ENCODE results near the gene COL26A1.

COL26A1 gene

DNA sequence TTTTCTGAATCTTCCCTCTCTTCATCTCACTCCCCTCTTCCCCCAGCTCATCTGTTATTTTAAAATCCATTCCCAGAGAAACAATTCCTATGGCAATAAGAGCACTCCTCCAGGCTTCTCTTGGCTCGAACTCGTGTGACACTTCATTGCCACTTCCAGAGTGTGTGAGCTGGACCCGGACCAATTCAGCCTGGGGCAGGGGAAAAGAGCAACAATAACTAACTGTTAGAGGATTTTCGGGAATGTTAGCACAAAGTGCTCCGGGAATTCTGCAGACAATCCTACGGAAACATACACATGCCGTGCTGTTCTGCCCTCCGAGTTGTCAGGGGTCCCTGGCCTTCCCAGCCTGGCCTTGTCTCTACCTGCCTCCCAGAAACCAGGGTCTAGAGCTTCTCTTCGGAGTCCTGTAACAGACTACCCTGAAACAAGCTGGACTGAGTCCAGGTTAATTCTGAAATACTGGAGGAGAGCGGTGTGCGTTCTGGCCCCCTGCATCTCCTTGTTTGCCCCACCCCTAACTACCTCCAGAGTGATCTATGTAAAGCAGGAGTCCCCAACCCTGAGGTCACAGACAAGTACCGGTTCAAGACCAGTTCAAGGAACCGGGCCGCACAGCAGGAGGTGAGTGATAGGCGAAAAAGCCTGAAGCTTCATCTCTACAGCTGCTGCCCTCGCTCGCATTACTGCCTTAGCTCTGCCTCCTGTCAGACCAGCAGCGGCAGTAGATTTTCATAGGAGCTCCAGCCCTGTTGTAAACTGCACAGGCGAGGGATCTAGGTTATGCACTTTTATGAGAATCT is 11.3 kb downstream of the COL26A1 start:
- DNase-seq, result no peak

DNA sequence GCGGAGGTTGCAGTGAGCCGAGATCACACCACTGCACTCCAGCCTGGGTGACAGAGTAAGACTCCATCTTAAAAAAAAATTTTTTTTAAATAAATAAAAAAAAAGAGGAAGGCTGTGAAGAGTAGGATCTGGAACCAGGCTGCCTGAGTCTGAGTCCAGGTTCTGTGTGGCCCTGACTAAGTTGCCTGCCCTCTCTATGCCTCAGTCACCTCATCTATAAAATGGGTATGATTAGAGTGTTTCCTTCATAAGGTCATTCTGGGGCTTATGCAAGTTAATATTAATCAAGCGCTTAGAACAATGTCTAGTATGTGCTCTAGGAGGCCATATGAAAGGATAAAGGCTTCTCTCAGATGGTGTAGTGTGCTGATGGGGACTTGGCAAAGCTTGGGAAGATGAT is 12.3 kb downstream of the COL26A1 start:
- no peak for DNase-seq

DNA sequence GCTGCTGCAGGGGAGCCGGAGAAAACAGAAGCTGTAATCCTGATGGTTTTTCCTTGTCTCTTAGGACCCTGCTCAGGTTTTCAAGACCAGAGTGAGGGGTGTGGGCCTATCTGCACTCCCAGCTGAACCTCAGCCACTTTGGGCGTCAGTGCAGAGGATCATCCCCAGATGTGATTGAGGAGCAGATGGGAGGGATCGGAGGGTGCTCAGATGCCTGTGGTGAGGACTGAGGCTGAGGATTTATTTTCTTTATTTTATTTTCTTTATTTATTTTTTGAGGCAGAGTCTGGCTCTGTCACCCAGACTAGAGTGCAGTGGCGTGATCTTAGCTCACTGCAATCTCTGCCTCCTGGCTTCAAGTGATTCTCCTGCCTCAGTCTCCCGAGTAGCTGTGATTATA is 13.9 kb downstream of the COL26A1 start:
- DNase-seq, result no peak

DNA sequence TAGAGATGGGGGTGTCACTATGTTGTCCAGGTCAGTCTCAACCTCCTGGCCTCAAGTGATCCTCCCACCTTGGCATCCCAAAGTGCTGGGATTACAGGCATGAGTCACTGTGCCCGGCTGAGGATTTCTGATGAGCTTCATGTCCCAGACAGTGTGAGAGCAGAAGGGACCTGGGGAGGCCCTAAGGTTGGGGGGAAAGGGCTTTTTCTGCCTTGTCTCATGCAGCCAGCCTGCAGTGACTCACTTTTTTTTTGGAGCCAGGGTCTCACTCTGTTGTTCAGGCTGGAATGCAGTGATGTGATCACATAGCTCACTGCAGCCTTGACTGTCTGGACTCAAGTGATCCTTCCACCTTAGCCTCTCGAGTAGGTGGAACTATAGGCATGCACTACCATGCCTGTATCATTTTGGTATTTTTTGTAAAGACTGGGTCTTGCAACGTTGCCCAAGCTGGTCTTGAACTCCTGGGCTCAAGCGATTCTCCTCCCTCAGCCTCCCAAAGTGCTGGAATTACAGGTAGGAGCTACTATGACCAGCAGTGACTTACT is 14.6 kb downstream of the COL26A1 start:
- no peak for DNase-seq

DNA sequence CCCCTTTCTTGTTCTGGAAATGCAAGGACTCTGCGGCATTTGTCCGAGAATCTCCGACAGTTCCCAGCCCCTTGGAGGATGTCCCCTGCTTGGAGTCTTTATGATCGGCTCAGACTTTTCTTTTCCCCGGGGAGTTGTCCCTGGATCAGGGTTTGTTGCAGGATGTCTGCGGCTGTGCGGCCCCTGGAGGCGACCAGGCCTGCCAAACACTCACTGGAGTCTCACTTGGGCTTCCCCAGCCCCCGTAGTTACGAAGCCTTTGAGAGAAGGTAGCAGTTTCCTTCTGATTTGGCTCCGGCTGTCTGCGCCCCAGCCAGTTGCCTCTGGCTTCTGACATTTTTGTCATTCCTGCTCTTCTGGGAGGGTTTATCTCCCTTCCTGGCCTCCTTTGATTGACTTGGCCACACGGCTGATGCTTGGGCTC is 16.1 kb downstream of the COL26A1 start:
- DNase-seq, result no peak

DNA sequence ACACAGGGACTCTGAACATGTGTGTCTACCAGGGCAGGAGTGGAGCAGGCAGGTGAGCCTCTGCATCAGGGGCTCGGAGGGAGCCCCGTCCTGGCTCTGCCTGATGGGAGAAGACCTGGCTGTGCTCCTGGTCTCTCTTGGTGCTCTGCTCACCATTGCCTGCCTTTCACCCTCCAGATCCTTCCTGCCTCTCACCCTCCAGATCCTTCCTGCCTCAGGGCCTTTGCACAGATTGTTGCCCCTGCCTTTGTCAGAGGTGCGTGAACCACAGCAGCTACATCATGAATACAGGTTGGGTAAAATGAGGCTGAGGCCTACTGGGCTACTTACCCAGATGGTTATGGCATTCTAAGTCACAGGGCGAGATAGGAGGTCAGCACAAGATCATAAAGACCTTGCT is 16.6 kb downstream of the COL26A1 start:
- DNase-seq, result no peak

DNA sequence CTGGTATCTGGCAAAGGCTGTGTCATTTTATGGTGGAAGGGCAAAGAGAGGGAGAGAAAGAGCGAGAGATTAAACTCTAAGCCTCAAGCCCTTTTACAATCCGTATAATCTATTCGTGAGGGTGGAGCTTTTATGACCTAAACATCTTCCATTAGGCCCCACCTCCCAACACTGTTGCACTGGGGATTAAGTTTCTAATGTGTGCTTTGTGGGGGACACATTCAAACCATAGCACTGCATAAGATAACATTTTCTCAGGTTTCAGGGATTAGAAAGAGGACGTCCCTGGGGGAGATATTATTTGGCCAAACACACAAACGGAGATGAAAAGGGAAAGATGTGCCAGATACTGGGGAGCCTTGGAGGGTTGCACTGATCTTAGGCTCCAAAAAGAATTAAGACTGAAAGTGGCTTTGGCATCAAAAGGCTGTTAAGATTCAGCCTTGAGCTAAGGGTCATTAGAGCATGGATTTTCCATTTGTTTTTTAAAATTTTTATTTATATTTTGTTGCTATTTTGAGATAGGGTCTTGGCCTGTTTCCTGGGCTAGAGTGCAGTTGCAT is 19.0 kb downstream of the COL26A1 start:
- no peak for DNase-seq

DNA sequence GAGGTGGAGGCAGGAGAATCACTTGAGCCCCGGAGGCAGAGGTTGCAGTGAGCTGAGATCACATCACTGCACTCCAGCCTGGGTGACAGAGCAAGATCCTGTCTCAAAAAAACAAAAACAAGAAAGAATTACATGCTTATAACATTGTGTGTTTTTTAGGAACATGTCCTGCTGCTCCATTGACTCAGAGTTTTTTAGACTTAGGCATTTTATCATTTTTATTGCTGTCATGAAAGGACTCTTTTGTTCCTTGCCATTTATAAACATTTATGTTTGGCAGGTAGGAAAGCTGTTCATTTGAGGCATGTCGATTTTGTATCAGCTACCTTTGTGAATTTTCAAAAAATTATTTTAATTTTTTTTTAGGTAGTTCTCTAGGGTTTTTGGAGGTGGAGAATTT is 20.3 kb downstream of the COL26A1 start:
- DNase-seq, result no peak

DNA sequence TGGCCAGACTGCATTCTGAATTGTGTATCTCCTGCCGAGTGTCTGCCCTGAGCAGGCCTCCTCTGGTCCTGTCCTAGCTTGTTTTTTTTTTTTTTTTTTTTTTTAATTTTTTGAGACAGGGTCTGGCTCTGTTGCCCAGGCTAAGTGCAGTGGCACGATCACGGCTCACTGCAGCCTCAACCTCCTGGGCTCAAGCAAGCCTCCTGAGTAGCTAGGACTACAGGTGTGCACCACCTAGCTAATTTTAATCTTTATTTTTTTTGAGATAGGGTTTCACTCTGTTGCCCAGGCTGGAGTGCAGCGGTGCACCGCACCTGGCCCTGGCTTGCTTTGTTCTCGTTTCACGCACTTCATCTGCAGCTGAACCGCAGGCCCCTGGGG is 23.5 kb downstream of the COL26A1 start:
- no peak for DNase-seq

DNA sequence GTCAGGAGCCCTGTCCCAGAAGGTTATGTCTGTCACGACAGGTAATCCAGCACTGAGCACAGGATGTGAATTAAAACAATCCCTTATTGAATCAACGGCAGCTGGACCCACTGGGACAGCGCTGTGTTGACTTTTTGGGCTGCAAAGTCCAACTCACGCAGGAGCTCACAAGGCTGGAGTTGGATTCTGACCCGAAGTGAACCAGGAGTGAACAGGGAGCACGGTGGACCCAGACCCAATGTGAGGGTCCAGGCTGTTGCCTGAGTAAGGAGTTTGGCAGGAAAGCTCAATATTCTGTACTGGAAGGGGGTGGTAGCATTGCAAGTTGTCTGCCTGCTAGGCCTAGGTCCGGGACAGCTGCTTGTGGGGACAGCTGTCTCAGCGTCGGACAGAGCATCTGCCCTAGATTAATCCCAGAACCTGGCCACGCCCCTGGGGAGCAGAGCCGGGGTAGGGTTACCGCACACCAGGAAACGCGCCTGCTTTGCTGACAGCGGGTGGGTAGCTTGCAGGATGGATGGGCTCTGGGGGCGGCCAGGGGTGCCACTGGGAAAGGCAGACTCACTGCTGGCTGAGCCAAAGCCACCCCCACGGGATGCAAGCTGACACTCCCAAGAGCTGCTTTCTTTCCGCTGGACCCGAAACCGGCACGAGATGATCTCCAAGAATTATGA is 24.0 kb downstream of the COL26A1 start:
- DNase-seq, result no peak

DNA sequence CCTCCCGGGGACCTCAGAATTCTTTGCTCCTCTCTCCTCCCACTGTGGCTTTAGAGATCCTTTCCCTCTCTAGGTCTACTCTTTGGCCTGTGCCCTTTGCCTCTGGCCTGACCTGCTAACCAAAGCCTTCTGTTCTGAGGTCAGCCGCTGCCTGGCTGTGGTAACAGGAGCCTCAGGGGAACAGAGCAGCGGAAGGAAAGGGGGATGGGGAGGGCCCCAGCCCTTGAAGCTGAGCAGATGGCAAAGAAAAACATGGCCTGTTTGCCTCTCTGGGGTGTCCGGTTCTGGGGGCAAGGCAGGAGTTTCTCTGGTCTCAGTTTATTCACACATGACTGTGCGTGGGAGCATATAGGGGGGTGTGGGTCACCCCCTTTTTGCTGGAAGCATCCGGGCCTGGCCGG is 28.2 kb downstream of the COL26A1 start:
- DNase-seq, result no peak

DNA sequence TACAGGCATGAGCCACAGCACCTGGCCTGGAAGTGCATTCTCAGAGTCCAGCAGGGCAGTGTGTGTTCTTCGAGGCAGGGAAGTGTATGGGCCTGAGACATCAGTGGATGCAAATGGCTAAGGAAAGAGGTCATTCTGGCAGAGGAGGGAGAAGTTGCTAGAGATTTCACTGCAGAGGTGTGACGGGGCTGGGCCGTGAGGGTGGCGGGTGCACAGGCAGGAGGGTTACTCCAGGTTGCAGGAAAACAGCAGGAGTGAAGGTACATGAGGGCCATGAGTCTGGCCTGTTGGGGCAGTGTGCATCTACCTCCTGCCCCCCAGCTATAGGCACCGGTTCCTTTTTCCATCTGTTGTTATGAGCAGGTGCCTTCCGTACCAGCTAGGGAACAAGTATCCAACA is 29.3 kb downstream of the COL26A1 start:
- DNase-seq, result no peak

DNA sequence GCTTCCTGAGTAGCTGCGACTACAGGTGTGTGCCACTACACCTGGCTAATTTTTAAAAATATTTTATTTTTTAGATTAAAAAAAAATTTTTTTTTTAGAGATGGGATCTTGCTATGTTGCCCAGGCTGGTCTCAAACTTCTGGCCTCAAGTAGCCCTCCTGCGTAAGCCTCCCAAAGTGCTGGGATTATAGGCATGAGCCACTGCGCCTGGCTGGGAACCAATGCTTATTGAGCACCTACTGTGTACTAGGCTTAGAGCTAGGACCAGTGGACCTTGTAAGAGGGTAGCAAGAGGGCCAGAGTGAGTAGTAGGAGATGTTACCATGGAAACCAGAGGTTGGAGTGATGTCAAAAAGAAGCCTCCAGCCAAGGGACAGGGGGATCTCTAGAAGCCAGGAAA is 31.2 kb downstream of the COL26A1 start:
- DNase-seq, result no peak

DNA sequence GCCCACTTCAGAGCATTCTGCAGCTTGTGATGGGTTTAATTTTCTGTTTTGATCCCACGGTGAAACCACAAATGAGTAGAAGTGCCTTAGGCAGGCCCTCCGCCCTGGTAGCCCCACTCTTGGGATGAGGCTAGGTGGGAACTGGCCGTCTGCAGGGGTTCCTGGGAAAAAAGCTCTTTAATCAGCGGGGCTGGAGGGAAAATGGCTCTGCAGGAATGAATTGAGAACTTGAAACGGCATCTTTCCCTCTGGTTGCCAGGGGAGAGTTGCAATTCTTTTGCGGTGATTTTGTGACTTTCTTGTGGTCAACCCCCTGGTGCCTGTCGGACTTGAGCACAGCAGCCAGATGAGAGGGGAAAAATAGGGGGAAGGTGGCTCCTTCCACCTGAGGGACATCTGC is 32.7 kb downstream of the COL26A1 start:
- DNase-seq, result no peak

DNA sequence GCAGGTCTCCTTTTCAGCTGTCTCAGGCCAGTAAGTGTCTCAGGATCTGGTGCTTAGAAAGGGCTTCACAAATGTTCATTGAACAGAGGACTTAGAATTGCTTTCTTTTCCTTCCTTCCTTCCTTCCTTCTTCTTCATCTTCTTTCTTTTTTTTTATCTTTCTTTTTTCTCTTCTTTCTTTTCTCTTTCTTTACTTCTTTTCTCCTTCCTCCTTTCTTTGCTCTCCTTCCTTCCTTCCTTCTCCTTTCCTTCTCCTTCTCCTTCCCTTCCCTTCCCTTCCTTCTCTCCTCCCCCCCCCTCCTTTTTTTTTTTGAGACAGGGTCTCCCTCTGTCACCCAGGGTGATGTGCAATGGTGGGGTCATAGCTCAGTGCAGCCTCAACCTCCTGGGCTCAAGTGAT is 34.6 kb downstream of the COL26A1 start:
- no peak for DNase-seq

DNA sequence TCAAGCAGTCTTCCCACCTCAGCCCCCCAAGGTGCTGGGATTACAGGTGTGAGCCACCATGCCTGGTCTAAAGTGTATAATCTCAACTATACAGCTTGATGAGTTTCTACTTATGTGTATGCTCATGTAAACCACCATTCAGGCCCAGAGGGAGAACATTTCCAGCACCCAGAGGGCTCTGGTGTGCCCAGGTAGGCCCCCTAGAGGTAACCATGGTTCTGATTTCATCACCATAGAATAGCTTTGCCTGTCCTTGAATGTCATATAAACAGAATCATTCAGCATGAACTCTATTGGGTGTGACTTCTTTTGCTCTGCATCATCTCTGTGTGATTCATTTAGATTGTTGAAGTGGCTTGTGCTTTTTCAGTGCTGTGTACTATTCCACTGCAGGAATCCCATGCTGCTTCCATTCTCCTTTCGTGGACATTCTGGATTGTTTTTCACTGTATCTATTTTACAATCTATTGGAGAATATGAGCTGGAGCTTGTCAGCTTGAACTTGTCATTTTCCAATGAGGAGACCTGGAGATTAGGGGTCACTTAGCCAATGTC is 35.2 kb downstream of the COL26A1 start:
- DNase-seq, result no peak

DNA sequence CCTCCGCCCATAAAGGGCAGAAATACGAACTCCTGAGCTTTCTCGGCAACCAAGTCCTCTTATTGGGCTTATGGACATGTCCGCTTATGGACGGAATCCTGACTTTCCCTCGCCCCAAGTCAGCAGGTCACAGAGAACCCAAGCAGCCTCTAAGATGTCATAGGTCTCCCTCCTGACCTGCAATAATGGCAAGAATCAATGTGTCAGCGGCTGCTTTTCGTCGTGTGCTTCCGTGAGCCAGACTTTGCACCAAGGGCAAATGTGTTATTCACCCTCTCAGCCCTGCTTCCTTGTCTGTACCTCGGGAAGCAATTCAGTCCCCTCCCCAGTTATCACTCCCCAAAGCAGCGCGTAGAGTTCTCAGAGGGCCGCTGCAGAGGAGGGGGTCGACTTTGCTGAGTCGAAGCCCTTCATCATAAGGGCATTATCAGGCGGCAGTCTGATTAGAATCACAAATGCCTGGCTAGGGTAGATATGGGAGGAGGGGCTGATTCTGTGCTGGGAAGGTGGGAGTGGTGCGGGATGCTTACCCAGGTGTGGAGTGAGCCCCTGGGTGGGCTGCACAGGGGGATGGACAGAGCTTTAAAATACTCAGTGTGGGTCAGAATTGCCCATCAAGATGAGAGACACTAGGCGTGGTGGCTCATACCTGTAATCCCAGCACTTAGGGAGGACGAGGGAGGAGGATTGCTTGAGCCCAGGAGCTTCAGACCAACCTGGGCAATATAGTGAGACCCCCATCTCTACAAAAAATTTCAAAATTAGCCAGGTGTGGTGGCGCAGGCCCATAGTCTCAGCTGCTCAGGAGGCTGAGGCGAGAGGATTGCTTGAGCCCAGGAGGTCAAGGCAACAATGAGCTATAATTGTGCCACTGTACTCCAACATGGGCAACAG is 36.0 kb downstream of the COL26A1 start:
- no peak for DNase-seq

DNA sequence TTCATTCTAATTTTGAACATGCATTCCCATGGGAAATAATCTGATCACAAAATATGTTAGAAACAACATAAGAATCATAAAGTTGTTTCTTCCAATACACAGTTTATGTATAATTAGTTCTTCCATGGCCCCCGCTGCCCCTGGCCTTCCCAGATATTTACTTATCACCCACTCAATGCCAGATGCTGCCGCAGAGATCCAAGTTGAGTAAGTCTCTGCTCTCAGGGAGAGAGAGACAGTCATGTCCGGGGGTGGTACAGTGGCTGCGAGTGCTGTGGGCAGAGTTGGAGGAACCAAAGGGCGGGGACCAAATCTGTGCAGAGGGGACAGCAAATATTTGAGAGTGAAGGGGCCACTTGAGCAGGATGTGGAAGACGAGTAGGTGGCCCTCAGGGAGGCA is 37.1 kb downstream of the COL26A1 start:
- DNase-seq, result no peak

DNA sequence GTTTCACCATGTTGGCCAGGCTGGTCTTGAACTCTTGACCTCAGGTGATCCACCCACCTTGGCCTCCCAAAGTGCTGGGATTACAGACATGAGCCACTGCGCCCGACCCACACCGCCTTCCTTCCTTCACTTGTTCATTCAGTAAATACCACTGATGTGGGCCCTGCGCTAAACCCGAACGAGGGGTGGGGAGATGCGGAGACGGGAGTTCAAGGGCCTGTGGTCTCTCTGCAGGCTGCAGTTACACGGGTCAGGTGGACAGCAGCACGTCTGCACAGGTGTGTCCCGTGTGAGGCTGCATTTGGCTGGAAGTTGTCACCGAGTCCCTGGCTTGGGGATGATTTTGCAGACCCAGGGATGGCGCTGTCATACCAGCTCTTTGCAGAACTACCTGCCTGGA is 38.1 kb downstream of the COL26A1 start:
- no peak for DNase-seq

DNA sequence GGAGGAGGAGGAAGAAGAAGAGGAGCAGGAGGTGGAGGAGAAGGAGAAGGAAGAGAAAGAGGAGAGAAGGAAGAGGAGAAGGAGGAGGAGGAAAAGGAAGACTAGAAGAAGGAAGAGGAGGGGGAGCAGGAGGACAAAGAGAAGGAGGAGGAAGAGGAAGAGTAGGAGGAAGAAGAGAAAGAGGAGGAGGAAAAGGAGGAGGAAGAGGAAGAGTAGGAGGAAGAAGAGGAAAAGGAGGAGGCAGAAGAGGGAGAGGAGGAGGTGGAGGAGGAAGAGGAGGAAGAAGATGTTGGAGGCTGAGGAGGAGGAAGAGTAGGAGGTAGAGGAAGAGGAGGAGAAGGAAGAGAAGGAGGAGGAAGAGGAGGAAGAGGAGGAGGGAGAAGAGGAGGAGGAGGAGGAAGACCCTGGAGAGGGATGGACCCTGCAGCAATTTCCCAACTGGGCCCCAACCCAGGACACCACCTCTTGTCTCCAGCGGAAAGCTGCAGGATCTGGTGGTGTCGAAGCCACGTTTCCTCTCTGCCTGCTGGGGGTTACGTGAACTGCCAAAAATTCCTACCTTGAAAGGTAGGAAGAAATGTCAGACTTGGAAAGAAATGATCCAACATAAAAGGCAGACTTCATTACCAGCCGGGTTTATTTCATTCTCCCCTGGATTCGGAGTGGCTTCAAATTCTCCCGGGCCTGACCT is 38.9 kb downstream of the COL26A1 start:
- DNase-seq, result no peak

DNA sequence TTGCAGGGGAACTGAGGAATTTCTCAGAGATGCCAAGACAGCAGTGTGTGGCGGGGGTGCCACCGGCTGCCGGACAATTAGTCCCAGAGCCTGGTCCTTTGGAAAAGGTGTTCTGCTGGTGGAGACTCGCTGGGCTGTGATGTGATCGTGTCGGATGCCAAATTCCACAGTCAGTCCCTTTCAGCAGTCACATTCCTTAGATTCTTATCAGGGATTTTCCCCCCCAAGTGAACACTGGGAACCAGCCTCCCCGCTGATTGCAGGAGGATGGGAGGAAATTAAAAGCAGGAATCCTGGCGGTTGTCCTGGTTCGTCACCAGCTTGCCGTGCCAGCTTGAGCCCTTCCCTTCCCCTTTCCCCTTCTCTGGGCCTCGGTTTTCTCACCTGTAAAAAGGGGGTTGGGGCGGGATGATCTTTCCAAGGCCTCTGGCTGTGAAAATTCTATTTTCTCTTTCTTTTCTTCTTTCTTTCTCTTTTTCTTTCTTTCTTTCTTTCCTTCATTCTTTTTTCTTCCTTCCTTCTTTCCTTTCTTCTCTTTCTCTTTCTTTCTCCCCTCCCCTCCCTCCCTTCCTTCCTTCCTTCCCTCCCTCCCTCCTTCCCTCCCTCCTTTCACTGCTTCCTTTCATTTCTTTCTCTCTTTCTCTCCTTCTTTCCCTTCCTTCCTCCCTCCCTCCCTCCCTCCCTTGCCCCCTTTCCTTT is 39.6 kb downstream of the COL26A1 start:
- no peak for DNase-seq
